GM12878 (cell line): ENCODE results near the gene NKRF. TPM values are rescaled to one million over a fixed set of nuclear protein-coding genes. Genes with fewer than 3 reads are reported as not detected.
A peak's percentile ranks its signal among the peaks of the same experiment; 100 is the strongest.

Experiments used
- ATAC-seq: fragments of 200-7000 bp; cut with Tn5 transposase; 3 replicates; pipeline ENCODE4 v1.9.1; 2020; ENCODE audit warnings: mild to moderate bottlenecking, moderate library complexity
- BruUV-seq: library from RNA; stranded (reverse); fragments of 400-500 nt; replicated peaks from 2 replicates; lab custom pipeline; 2021; lab: Mats Ljungman, UMichigan
- CTCF ChIA-PET: fragments of 300-600 bp; sonication (Branson Sonifier 250); formaldehyde crosslinking; extraction: SDS; loops from one replicate; lab custom pipeline; 2021; ENCODE audit warnings: inconsistent platforms; lab: Yijun Ruan, JAX
- POLR2A ChIA-PET: fragments of 350-600 bp; formaldehyde crosslinking; extraction: SDS; loops from one replicate; lab custom pipeline; 2021; ENCODE audit warnings: inconsistent platforms; lab: Charles Lee
- RAD21 ChIA-PET: fragments of 300-600 bp; sonication (Branson Sonifier 250); formaldehyde crosslinking; loops from one replicate; lab custom pipeline; 2023; ENCODE audit warnings: antibody characterized with exemption; ENCODE audit not compliant: unreplicated experiment; lab: Charles Lee
- SMC1A ChIA-PET: fragments of 300-600 bp; sonication (Branson Sonifier 250); formaldehyde crosslinking; loops from one replicate; lab custom pipeline; 2023; ENCODE audit not compliant: unreplicated experiment, uncharacterized antibody; lab: Charles Lee
- DNase-seq: peaks from one replicate; pipeline ENCODE4 v3.0.0-alpha.2; 2011; ENCODE audit warnings: low read depth, low spot score
- FAIRE-seq: peaks from 3 replicates; lab custom pipeline; 2011; peaks lifted over from hg19 to GRCh38; lab: Jason Lieb, UNC
- H2AFZ ChIP-seq: 2 replicates; pipeline ENCODE4 v1.6.0; 2011; ENCODE audit warnings: low read depth, low read length, control low read depth; ENCODE audit not compliant: control insufficient read depth
- H3K27ac ChIP-seq: 2 replicates; pipeline ENCODE4 v1.5.1; 2011; ENCODE audit warnings: control low read depth; ENCODE audit not compliant: control insufficient read depth, insufficient read depth
- H3K27me3 ChIP-seq, 2 experiments: replicated peaks in 1 of 2; 2 replicates each; pipeline versions ENCODE4 v1.6.0 to v1.6.1; 2011; ENCODE audit warnings: low read length in 1 of 2; ENCODE audit not compliant: control insufficient read depth in 2 of 2, insufficient read depth in 2 of 2
- H3K36me3 ChIP-seq, 2 experiments: 2 replicates each; pipeline ENCODE4 v1.5.1; 2011; ENCODE audit warnings: low read length in 1 of 2; ENCODE audit not compliant: control insufficient read depth in 2 of 2, insufficient read depth in 2 of 2
- H3K4me1 ChIP-seq: 2 replicates; pipeline ENCODE4 v1.6.1; 2011; ENCODE audit warnings: mild to moderate bottlenecking, low read length, moderate library complexity, mixed read lengths; ENCODE audit not compliant: control insufficient read depth, insufficient read depth
- H3K4me2 ChIP-seq: 2 replicates; pipeline ENCODE4 v1.6.0; 2011; ENCODE audit warnings: control low read depth; ENCODE audit not compliant: control insufficient read depth, insufficient read depth
- H3K4me3 ChIP-seq: fragments of 200-600 bp; sonication (generic); 2 replicates; pipeline ENCODE4 v1.5.1; 2016
- H3K79me2 ChIP-seq: 2 replicates; pipeline ENCODE4 v1.6.0; 2011; ENCODE audit warnings: low read length; ENCODE audit not compliant: control insufficient read depth, insufficient read depth
- H3K9ac ChIP-seq: 2 replicates; pipeline ENCODE4 v1.8.0; 2011; ENCODE audit warnings: low read length, control low read depth, mixed read lengths; ENCODE audit not compliant: control insufficient read depth, insufficient read depth
- H3K9me3 ChIP-seq: replicated peaks from 3 replicates; pipeline ENCODE4 v1.5.1; 2011; ENCODE audit warnings: mild to moderate bottlenecking, low read length; ENCODE audit not compliant: control insufficient read depth, insufficient read depth
- H4K20me1 ChIP-seq: 2 replicates; pipeline ENCODE4 v1.6.0; 2011; ENCODE audit not compliant: control insufficient read depth, insufficient read depth
- ATF3 ChIP-seq: IDR thresholded peaks from 2 replicates; pipeline ENCODE4 v1.6.1; 2011; ENCODE audit warnings: low read depth, mild to moderate bottlenecking, low read length, moderate library complexity, borderline replicate concordance; ENCODE audit errors: extremely low read depth
- EP300 ChIP-seq, 2 experiments: fragments of 150-350 bp in 1 of 2; IDR thresholded peaks; 2 replicates each; pipeline ENCODE4 v1.6.1; 2011 to 2012; ENCODE audit warnings: low read depth in 2 of 2, low read length in 2 of 2, borderline replicate concordance in 1 of 2, improper control_type of control experiment in 1 of 2, inconsistent platforms in 1 of 2; ENCODE audit not compliant: control insufficient read depth in 1 of 2
- IKZF2 ChIP-seq, 2 experiments: fragments of 450-650 bp; IDR thresholded peaks; 2 replicates each; pipeline ENCODE4 v1.6.1; 2017; ENCODE audit warnings: mild to moderate bottlenecking in 2 of 2, moderate library complexity in 2 of 2
- IRF3 ChIP-seq: fragments of 450-650 bp; IDR thresholded peaks from 2 replicates; pipeline ENCODE4 v1.6.1; 2014; ENCODE audit warnings: mild to moderate bottlenecking
- KAT2A ChIP-seq: conservative IDR thresholded peaks from 2 replicates; pipeline ENCODE4 v1.6.1; 2011; ENCODE audit warnings: low read depth, low read length; ENCODE audit not compliant: control insufficient read depth
- MTA2 ChIP-seq: fragments of 450-650 bp; IDR thresholded peaks from 2 replicates; pipeline ENCODE4 v1.6.1; 2016; ENCODE audit warnings: low read depth, mild to moderate bottlenecking, moderate library complexity
- SMARCA5 ChIP-seq: fragments of 450-650 bp; IDR thresholded peaks from 2 replicates; pipeline ENCODE4 v1.6.1; 2017; ENCODE audit warnings: mild to moderate bottlenecking
- STAT3 ChIP-seq: IDR thresholded peaks from 2 replicates; pipeline ENCODE4 v1.6.1; 2011; ENCODE audit warnings: low read depth, low read length, improper control_type of control experiment
- TCF7 ChIP-seq: IDR thresholded peaks from 2 replicates; pipeline ENCODE4 v1.6.1; 2014; ENCODE audit warnings: antibody characterized with exemption, borderline replicate concordance
- WRNIP1 ChIP-seq: IDR thresholded peaks from 2 replicates; pipeline ENCODE4 v1.6.1; 2011; ENCODE audit warnings: low read depth, low read length, improper control_type of control experiment, borderline replicate concordance
- WGBS: methylation state at CpG from one replicate; pipeline ENCODE4 v1.1.6; 2016; ENCODE audit warnings: low lambda C conversion rate; ENCODE audit not compliant: insufficient replicate concordance, insufficient coverage; ENCODE audit errors: missing lambda C conversion rate; 5-methylcytosine and 5-hydroxymethylcytosine counted together
- in situ Hi-C: fragments of 300-500 bp; cut with MboI; formaldehyde crosslinking; loops from 9 replicates; pipeline ENCODE4 v1.14.3; 2018; ENCODE audit warnings: mixed read lengths
- intact Hi-C: fragments of 100-400 bp; cut with micrococcal nuclease; formaldehyde crosslinking; loops from one replicate; pipeline ENCODE4 v1.14.2; 2022; ENCODE audit not compliant: unreplicated experiment
- polyA plus RNA-seq, 11 experiments: library from polyadenylated mRNA; depleted of rRNA in 4 of 11; unstranded in 6 of 11; stranded (reverse) in 5 of 11; fragments of >200 nt; fragmentation: Nextera tagmentation in 4 of 11; fragmentation: Illumina TruSeq in 1 of 11; extraction: Ambion mirVana in 4 of 11; extraction: Trizol in 1 of 11; gene quantifications; 1 replicate in 1 of 11; 2 replicates in 10 of 11; pipeline versions ENCODE4 v1.2.1 to v1.2.3, GENCODE V29; 2011 to 2016; ENCODE audit warnings: inconsistent platforms in 2 of 11, missing spikeins in 2 of 11, low read depth in 1 of 11
- total RNA-seq, 4 experiments: library from RNA; depleted of rRNA in 3 of 4; stranded (reverse); fragments of >200 nt in 3 of 4; fragmentation: Illumina TruSeq in 1 of 4; extraction: Trizol in 1 of 4; gene quantifications; 2 replicates each; pipeline versions ENCODE4 v1.2.1 to v1.2.3, GENCODE V29; 2013 to 2021
- TF ChIP-seq, protein P1 (sequence below): IDR thresholded peaks from 2 replicates; pipeline ENCODE4 v1.6.1; 2012; ENCODE audit warnings: low read depth, low read length, improper control_type of control experiment
- TF ChIP-seq, protein P2 (sequence below): fragments of 450-650 bp; IDR thresholded peaks from 2 replicates; pipeline ENCODE4 v1.6.1; 2017; ENCODE audit warnings: low read depth, mild to moderate bottlenecking, moderate library complexity
- TF ChIP-seq, protein P3 (sequence below): fragments of 450-650 bp; IDR thresholded peaks from 2 replicates; pipeline ENCODE4 v1.6.1; 2016; ENCODE audit warnings: mild to moderate bottlenecking

NKRF gene
- total and polyA plus RNA-seq, 10 of the 15 experiments (the other 5 are each of a cell fraction or from before 2014, with no cell fraction given) = 6.2 to 21.5 (median 10.1) TPM

- Histone ChIP-seq H4K20me1 (no peaks in the 10 kb centered on the region), H3K9me3 (no peaks in the 10 kb centered on the region), H3K4me2 (peak overlapping the region; percentile 73), H3K79me2 (peaks cover 10% of the 10 kb centered on the region), H3K4me3 (0 out of 2 replicates have a peak overlapping the region, but pooled peaks have one; percentile 11), H3K36me3 (peaks cover 10 to 21% of the 10 kb centered on the region in 2 experiments), H3K9ac (peak overlapping the region; percentile 20; the same call in 1 of the 2 replicates), H3K27me3 (no peaks in the 10 kb centered on the region), H3K4me1 (peaks cover 47% of the 10 kb centered on the region), H3K27ac (peak overlapping the region; percentile 89), H2AFZ (no peak overlapping the region)
- ChIA-PET RAD21 (interaction anchor here (0.7 to 4.3 kb wide), 16 partner anchors 11 to 107 kb away, joined by 3 to 32 read pairs (median 5); no protein-coding TSS in a partner anchor), CTCF (interaction anchor here (0.6 to 3.4 kb wide), 14 partner anchors 13 to 131 kb away, joined by 3 to 14 read pairs (median 5); no protein-coding TSS in a partner anchor), SMC1A (interaction anchor here (0.6 to 4.4 kb wide), 16 partner anchors 10 to 112 kb away, joined by 3 to 48 read pairs (median 6); partner anchors contain the start of gene SOWAHD), POLR2A (interaction anchor here (0.6 to 2.9 kb wide), 12 partner anchors 8 to 79 kb away, joined by 3 to 12 read pairs (median 4); partner anchors contain the start of gene SEPTIN6)
- DNase-seq = peak; percentile 98
- intact Hi-C loops = loop anchor here (1.0 to 2.0 kb wide), 3 partner anchors 35 to 109 kb away; no protein-coding TSS in a partner anchor
- ATAC-seq = peak; percentile 95
- no TSS peak for BruUV-seq
- 13% methylated on average over 17 of the region's 17 CpGs for WGBS
- peak; percentile 97 for FAIRE-seq
- in situ Hi-C loops = no loop called here
- TF ChIP-seq EP300 (IDR thresholded peaks at IDR 0.05; ENCODE audit: borderline replicate concordance in 1 of 2, control insufficient read depth in 1 of 2, low read depth in 2 of 2, low read length in 2 of 2) (peak; percentile 94 to 97), KAT2A (no peak), WRNIP1 (no peak), IKZF2 (IDR thresholded peaks at IDR 0.05) (peak; percentile 98 to 99), STAT3 (0 out of 2 replicates have a peak, but pooled peaks have one; percentile 66), IRF3 (no peak), MTA2 (peak; percentile 96), TCF7 (peak; percentile 60; the same call in 1 of the 2 replicates), ATF3 (no peak), SMARCA5 (peak; percentile 92)
- TF ChIP-seq, protein P1, sequence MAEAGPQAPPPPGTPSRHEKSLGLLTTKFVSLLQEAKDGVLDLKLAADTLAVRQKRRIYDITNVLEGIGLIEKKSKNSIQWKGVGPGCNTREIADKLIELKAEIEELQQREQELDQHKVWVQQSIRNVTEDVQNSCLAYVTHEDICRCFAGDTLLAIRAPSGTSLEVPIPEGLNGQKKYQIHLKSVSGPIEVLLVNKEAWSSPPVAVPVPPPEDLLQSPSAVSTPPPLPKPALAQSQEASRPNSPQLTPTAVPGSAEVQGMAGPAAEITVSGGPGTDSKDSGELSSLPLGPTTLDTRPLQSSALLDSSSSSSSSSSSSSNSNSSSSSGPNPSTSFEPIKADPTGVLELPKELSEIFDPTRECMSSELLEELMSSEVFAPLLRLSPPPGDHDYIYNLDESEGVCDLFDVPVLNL = no peak
- TF ChIP-seq, protein P2, sequence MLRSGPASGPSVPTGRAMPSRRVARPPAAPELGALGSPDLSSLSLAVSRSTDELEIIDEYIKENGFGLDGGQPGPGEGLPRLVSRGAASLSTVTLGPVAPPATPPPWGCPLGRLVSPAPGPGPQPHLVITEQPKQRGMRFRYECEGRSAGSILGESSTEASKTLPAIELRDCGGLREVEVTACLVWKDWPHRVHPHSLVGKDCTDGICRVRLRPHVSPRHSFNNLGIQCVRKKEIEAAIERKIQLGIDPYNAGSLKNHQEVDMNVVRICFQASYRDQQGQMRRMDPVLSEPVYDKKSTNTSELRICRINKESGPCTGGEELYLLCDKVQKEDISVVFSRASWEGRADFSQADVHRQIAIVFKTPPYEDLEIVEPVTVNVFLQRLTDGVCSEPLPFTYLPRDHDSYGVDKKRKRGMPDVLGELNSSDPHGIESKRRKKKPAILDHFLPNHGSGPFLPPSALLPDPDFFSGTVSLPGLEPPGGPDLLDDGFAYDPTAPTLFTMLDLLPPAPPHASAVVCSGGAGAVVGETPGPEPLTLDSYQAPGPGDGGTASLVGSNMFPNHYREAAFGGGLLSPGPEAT = peak; percentile 100
- TF ChIP-seq, protein P3, sequence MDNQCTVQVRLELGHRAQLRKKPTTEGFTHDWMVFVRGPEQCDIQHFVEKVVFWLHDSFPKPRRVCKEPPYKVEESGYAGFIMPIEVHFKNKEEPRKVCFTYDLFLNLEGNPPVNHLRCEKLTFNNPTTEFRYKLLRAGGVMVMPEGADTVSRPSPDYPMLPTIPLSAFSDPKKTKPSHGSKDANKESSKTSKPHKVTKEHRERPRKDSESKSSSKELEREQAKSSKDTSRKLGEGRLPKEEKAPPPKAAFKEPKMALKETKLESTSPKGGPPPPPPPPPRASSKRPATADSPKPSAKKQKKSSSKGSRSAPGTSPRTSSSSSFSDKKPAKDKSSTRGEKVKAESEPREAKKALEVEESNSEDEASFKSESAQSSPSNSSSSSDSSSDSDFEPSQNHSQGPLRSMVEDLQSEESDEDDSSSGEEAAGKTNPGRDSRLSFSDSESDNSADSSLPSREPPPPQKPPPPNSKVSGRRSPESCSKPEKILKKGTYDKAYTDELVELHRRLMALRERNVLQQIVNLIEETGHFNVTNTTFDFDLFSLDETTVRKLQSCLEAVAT = peak; percentile 98
These were observed 41.6 kb upstream of the NKRF start for GRCh38 chrX:119647552-119648420.
